Measurements from ENCODE around the gene TARS3.
"Not testable (repeated sequence)": the region's sequence is repeated elsewhere in the genome, so short reads cannot be mapped to it uniquely, and the experiment has no call there.

TARS3 gene

GRCh38 chr15:101723874-101724674 is at the start of gene TARS3:
Gene TARS3 (minus strand): TSS chr15:101724473. CDS start chr15:101724387, 86 bp downstream.
- no peak for TF ChIP-seq CTCF (IDR thresholded peaks at IDR 0.05; ENCODE audit: low read depth, low read length)
- H3K4me3 ChIP-seq (ENCODE audit: low read depth, low read length), result peak within 1 kb of the TSS; percentile 79

- no peak overlapping the region for H3K4me3 ChIP-seq (ENCODE audit: low read depth, low read length)
- TF ChIP-seq CTCF (IDR thresholded peaks at IDR 0.05; ENCODE audit: low read depth, low read length), result 0 out of 2 replicates have a peak, but pooled peaks have one; percentile 12
Observed at GRCh38 chr15:101773496-101774100, 49.3 kb upstream of the TARS3 start.

GRCh38 chr15:101772921-101773320 is 48.6 kb upstream of the TARS3 start:
- no peak for TF ChIP-seq CTCF (IDR thresholded peaks at IDR 0.05; ENCODE audit: low read depth, low read length)
- H3K4me3 ChIP-seq (ENCODE audit: low read depth, low read length), result no peak overlapping the region

GRCh38 chr15:101767083-101767640 is 42.9 kb upstream of the TARS3 start:
- H3K4me3 ChIP-seq (ENCODE audit: low read depth, low read length), result not testable (repeated sequence)

- TF ChIP-seq CTCF (IDR thresholded peaks at IDR 0.05; ENCODE audit: low read depth, low read length), result no peak
- no peak overlapping the region for H3K4me3 ChIP-seq (ENCODE audit: low read depth, low read length)
Observed at GRCh38 chr15:101765772-101766456, 41.6 kb upstream of the TARS3 start.

- not testable (repeated sequence) for H3K4me3 ChIP-seq (ENCODE audit: low read depth, low read length)
Observed at GRCh38 chr15:101765340-101765671, 41.0 kb upstream of the TARS3 start.

- H3K4me3 ChIP-seq (ENCODE audit: low read depth, low read length), result not testable (repeated sequence)
Observed at GRCh38 chr15:101764669-101765339, 40.5 kb upstream of the TARS3 start.

GRCh38 chr15:101746716-101747082 is 22.4 kb upstream of the TARS3 start:
- not testable (repeated sequence) for H3K4me3 ChIP-seq (ENCODE audit: low read depth, low read length)

GRCh38 chr15:101734837-101735236 is 10.6 kb upstream of the TARS3 start:
- not testable (repeated sequence) for H3K4me3 ChIP-seq (ENCODE audit: low read depth, low read length)

All from WI38 (cell line).